Heart left ventricle (tissue), 16 donors: ENCODE measurements around the gene TMF1. TPM values are rescaled to one million over a fixed set of nuclear protein-coding genes. Genes with fewer than 3 reads are reported as not detected.
A peak's percentile ranks its signal among the peaks of the same experiment; 100 is the strongest.

ENCODE experiments used
- ATAC-seq, 4 donors: fragments of 200-7000 bp; cut with Tn5 transposase; one replicate each; pipeline ENCODE4 v1.9.1; 2020 to 2022; ENCODE audit warnings: moderate library complexity in 4 of 4, mild to moderate bottlenecking in 3 of 4, moderate number of reproducible peaks in 1 of 4
- DNase-seq, 5 donors: peaks; one replicate each; pipeline ENCODE4 v3.0.0-alpha.2; 2020
- H3K27ac ChIP-seq, 12 donors: fragments of 200-600 bp; sonication (generic) in 4 of 12; one replicate each; pipeline versions ENCODE4 v1.5.0 to v1.8.0; 2016 to 2022; ENCODE audit warnings: mild to moderate bottlenecking in 2 of 12
- H3K27me3 ChIP-seq, 9 donors: fragments of 200-600 bp; sonication (generic) in 2 of 9; one replicate each; pipeline versions ENCODE4 v1.5.1 to v1.8.0; 2016 to 2022; ENCODE audit warnings: mild to moderate bottlenecking in 3 of 9
- H3K36me3 ChIP-seq, 9 donors: fragments of 200-600 bp; sonication (generic) in 2 of 9; one replicate each; pipeline versions ENCODE4 v1.5.0 to v1.8.0; 2018 to 2022; ENCODE audit warnings: mild to moderate bottlenecking in 2 of 9
- H3K4me1 ChIP-seq, 12 donors: fragments of 200-600 bp; sonication (generic) in 4 of 12; one replicate each; pipeline versions ENCODE4 v1.5.0 to v1.8.0; 2016 to 2022; ENCODE audit warnings: mild to moderate bottlenecking in 3 of 12
- H3K4me3 ChIP-seq, 12 donors: fragments of 200-600 bp; sonication (generic) in 4 of 12; one replicate each; pipeline versions ENCODE4 v1.5.0 to v1.8.0; 2017 to 2022; ENCODE audit warnings: mild to moderate bottlenecking in 9 of 12, moderate library complexity in 4 of 12
- H3K9me3 ChIP-seq, 12 donors: fragments of 200-600 bp; sonication (generic) in 4 of 12; one replicate each; pipeline versions ENCODE4 v1.5.0 to v1.8.0; 2016 to 2022; ENCODE audit warnings: mild to moderate bottlenecking in 1 of 12
- CTCF ChIP-seq, 12 donors: fragments of 200-600 bp; sonication (generic) in 4 of 12; IDR thresholded peaks; one replicate each; pipeline versions ENCODE4 v1.5.0 to v1.8.0; 2018 to 2022; ENCODE audit warnings: antibody characterized with exemption in 12 of 12, mild to moderate bottlenecking in 5 of 12
- POLR2A ChIP-seq, 2 donors: fragments of 450-650 bp; IDR thresholded peaks; one replicate each; pipeline ENCODE4 v1.6.1; 2017; ENCODE audit warnings: antibody characterized with exemption in 2 of 2, mild to moderate bottlenecking in 2 of 2, moderate library complexity in 2 of 2
- WGBS, 4 donors: extraction: QIAGEN DNeasy Blood & Tissue Kit in 2 of 4; methylation state at CpG; one replicate each; pipeline versions ENCODE4 v1.1.5 to v1.1.7; 2013 to 2018; 5-methylcytosine and 5-hydroxymethylcytosine counted together
- intact Hi-C, 10 donors: fragments of 100-400 bp; cut with DNase I; formaldehyde crosslinking; loops; one replicate each; pipeline versions ENCODE4 v1.11.1 to v1.14.2; 2022
- polyA plus RNA-seq, 2 donors: library from polyadenylated mRNA; stranded (reverse); fragments of 200-250 nt; gene quantifications; one replicate each; pipeline ENCODE4 v1.2.3, GENCODE V29; 2013
- total RNA-seq, 9 donors: library from RNA; depleted of rRNA in 2 of 9; stranded (reverse); fragments of >200 nt in 2 of 9; fragmentation: NEBNext Ultra II Directional in 3 of 9; extraction: Animal tissue kit (Norgen Biotek cat#: 25700) in 3 of 9; gene quantifications; one replicate each; pipeline versions ENCODE4 v1.1.0 to v1.2.4, GENCODE V29; 2016 to 2023
- donor health status: ischemic (EF 13 %, LVEDD 7.1; RV severe dilation, severe dysfunction).
- donor health status: healthy with polysubstance abuse.
- donor health status: DM: no; HTN: yes; CAD: no.
- donor health status: DM: no; HTN: no; CAD: no.
- donor health status: ischemic (EF 25% LVEDD 6.9; RV normal size, moderate dysfunction).
- donor health status: ischemic (EF 25% LVEDD 5.7; RV mildly dilated, moderate dysfunction).
- donor health status: healthy.
- donor health status: DM: yes; HTN: yes; CAD: no.
- donor health status: ischemic (EF 35%, LVEDD 5.7; RV mildly dilated, moderate dysfunction).
- donor health status: nonischemic (EF 11% LVEDD 7.7; RV severe dilation, severe dysfunction).
- donor health status: DM: yes; HTN: yes; CAD: no.
- donor health status: PGD.
- donor health status: ischemic (EF 29% LVEDD 5.4; RV normal size, mild dysfunction).
- donor health status: nonischemic (EF 23%, LVEDD 6.1; RV moderate dilation, normal function).

TMF1 gene
- total and polyA plus RNA-seq, 11 donors, result 4.0 to 23.4 (median 19.2) TPM

GRCh38 chr3:69091389-69092029, 39.4 kb upstream of the TMF1 start:
- DNase-seq (no peak), ATAC-seq (no peak)
- 47 to 68% (median 58%) methylated on average over 5 of the region's 5 CpGs for WGBS, 4 donors
- Histone ChIP-seq H3K4me1 (peaks cover 13 to 100% (median 96%) of the 10 kb centered on the region in 12 donors), H3K9me3 (no peaks in the 10 kb centered on the region), H3K27me3 (no peaks in the 10 kb centered on the region), H3K36me3 (peaks cover 0 to 59% (median 9%) of the 10 kb centered on the region in 9 donors), H3K4me3 (no peak overlapping the region), H3K27ac (peak overlapping the region in 11 of 12 donors; percentile 3 to 99 (median 50))
- TF ChIP-seq POLR2A (IDR thresholded peaks at IDR 0.05) (no peak), CTCF (IDR thresholded peaks at IDR 0.05) (no peak)
- intact Hi-C loops, result no loop called here

GRCh38 chr3:69090021-69090420, 37.9 kb upstream of the TMF1 start:
- intact Hi-C loops, result no loop called here
- peaks cover 13 to 94% (median 86%) of the 10 kb centered on the region in 12 donors for H3K4me1 ChIP-seq
- H3K27me3 ChIP-seq, result no peaks in the 10 kb centered on the region
- peak overlapping the region in 1 of 12 donors; percentile 8 for H3K4me3 ChIP-seq
- H3K27ac ChIP-seq, result peak overlapping the region in 5 of 12 donors; percentile 18 to 99 (median 95)
- WGBS, 4 donors, result 52 to 66% (median 61%) methylated on average over 3 of the region's 3 CpGs
- ATAC-seq (no peak), DNase-seq (no peak)
- no peaks in the 10 kb centered on the region for H3K9me3 ChIP-seq
- TF ChIP-seq POLR2A (IDR thresholded peaks at IDR 0.05), result no peak
- no peak for TF ChIP-seq CTCF (IDR thresholded peaks at IDR 0.05)
- peaks cover 0 to 46% (median 9%) of the 10 kb centered on the region in 9 donors for H3K36me3 ChIP-seq

- H3K4me3 ChIP-seq, result peak overlapping the region in 9 of 12 donors; percentile 83 to 97 (median 90)
- no peak for TF ChIP-seq CTCF (IDR thresholded peaks at IDR 0.05)
- TF ChIP-seq POLR2A (IDR thresholded peaks at IDR 0.05), result no peak
Measured at GRCh38 chr3:69088063-69088462, 35.9 kb upstream of the TMF1 start.

GRCh38 chr3:69087030-69087791, 35.1 kb upstream of the TMF1 start:
- H3K4me1 ChIP-seq, result peaks cover 16 to 89% (median 81%) of the 10 kb centered on the region in 12 donors
- WGBS, 4 donors, result 70 to 79% (median 77%) methylated on average over 3 of the region's 3 CpGs

More at GRCh38 chr3:69088063-69088462, 35.9 kb upstream of the TMF1 start:
- Histone ChIP-seq H3K36me3 (peaks cover 0 to 37% (median 3%) of the 10 kb centered on the region in 9 donors), H3K27ac (peak overlapping the region in 11 of 12 donors; percentile 91 to 99 (median 95)), H3K27me3 (no peaks in the 10 kb centered on the region), H3K4me1 (peaks cover 18 to 89% (median 81%) of the 10 kb centered on the region in 12 donors), H3K9me3 (no peaks in the 10 kb centered on the region)
- WGBS, 4 donors, result 41 to 52% (median 48%) methylated on average over 2 of the region's 2 CpGs
- DNase-seq (no peak), ATAC-seq (no peak)
- intact Hi-C loops, result loop anchor here in 1 of 10 donors (5.0 kb wide), 1 partner anchor 34 kb away; the partner anchor contains the start of gene LMOD3

More at GRCh38 chr3:69087030-69087791, 35.1 kb upstream of the TMF1 start:
- intact Hi-C loops, result loop anchor here in 2 of 10 donors (2.0 to 5.0 kb wide), 2 partner anchors 32 to 35 kb away; partner anchors contain the start of gene LMOD3 (in 1 of the 2)
- no peaks in the 10 kb centered on the region for H3K9me3 ChIP-seq
- DNase-seq (no peak), ATAC-seq (peak in 2 of 4 donors; percentile 20 to 24)
- H3K36me3 ChIP-seq, result peaks cover 0 to 32% (median 3%) of the 10 kb centered on the region in 9 donors
- TF ChIP-seq CTCF (IDR thresholded peaks at IDR 0.05) (no peak), POLR2A (IDR thresholded peaks at IDR 0.05) (no peak)
- H3K27me3 ChIP-seq, result no peaks in the 10 kb centered on the region
- H3K4me3 ChIP-seq, result peak overlapping the region in 11 of 12 donors; percentile 58 to 97 (median 90)
- peak overlapping the region; percentile 87 to 99 (median 94) for H3K27ac ChIP-seq
